T-cell (primary cell): ENCODE data around the gene GPR62. TPM values are rescaled to one million over a fixed set of nuclear protein-coding genes. Genes with fewer than 3 reads are reported as not detected.

Source experiments
- ATAC-seq, 4 experiments: fragments of 200-7000 bp in 3 of 4; fragments of 150-1000 bp in 1 of 4; cut with Tn5 transposase; replicated peaks in 1 of 4; 1 replicate in 3 of 4; 2 replicates in 1 of 4; pipeline ENCODE4 v1.10.0; 2021; ENCODE audit warnings: moderate library complexity in 3 of 4, mild to moderate bottlenecking in 2 of 4, moderate number of reproducible peaks in 1 of 4
- CTCF ChIA-PET, 2 donors: fragments of 300-600 bp; sonication (Branson Sonifier 250); formaldehyde crosslinking; loops; one replicate each; lab custom pipeline; 2022; ENCODE audit warnings: antibody characterized with exemption in 2 of 2; lab: Charles Lee
- POLR2A ChIA-PET, 2 donors: fragments of 300-600 bp; sonication (Branson Sonifier 250); formaldehyde crosslinking; loops; one replicate each; lab custom pipeline; 2022; ENCODE audit warnings: antibody characterized with exemption in 2 of 2; lab: Charles Lee
- DNase-seq, 35 experiments: peaks; one replicate each; pipeline versions ENCODE4 v3.0.0 to v3.0.0-alpha.2; 2013 to 2023
- H3K27ac ChIP-seq: one replicate; pipeline ENCODE4 v1.5.1; 2013; ENCODE audit warnings: low read length
- H3K27me3 ChIP-seq, 2 experiments: replicated peaks in 1 of 2; 1 replicate in 1 of 2; 2 replicates in 1 of 2; pipeline versions ENCODE4 v1.6.1 to v1.7.0; 2013; ENCODE audit warnings: low read length in 1 of 2, mixed read lengths in 1 of 2; ENCODE audit not compliant: control insufficient read depth in 2 of 2, insufficient read depth in 2 of 2; ENCODE audit errors: extremely low read depth in 1 of 2
- H3K36me3 ChIP-seq, 2 donors: 1 replicate in 1 of 2; 2 replicates in 1 of 2; pipeline versions ENCODE4 v1.6.1 to v1.7.0; 2013; ENCODE audit warnings: low read length in 1 of 2; ENCODE audit not compliant: control insufficient read depth in 2 of 2, insufficient read depth in 1 of 2; ENCODE audit errors: extremely low read depth in 1 of 2
- H3K4me1 ChIP-seq, 2 experiments: 1 replicate in 1 of 2; 2 replicates in 1 of 2; pipeline versions ENCODE4 v1.6.1 to v1.7.0; 2013; ENCODE audit warnings: low read length in 2 of 2, mixed read lengths in 1 of 2; ENCODE audit not compliant: insufficient read depth in 2 of 2, control insufficient read depth in 1 of 2; ENCODE audit errors: extremely low read depth in 1 of 2
- H3K4me3 ChIP-seq, 2 donors: 1 replicate in 1 of 2; 2 replicates in 1 of 2; pipeline versions ENCODE4 v1.5.1 to v1.7.0; 2013; ENCODE audit warnings: mild to moderate bottlenecking in 2 of 2, low read length in 1 of 2, moderate library complexity in 1 of 2; ENCODE audit not compliant: control insufficient read depth in 1 of 2; ENCODE audit errors: extremely low read depth in 1 of 2
- H3K9me3 ChIP-seq: 2 replicates; pipeline ENCODE4 v1.7.0; 2013
- H3K27ac Mint-ChIP-seq, 2 donors: one replicate each; pipeline ENCODE4 v1.8.0; 2020 to 2021; ENCODE audit warnings: mild to moderate bottlenecking in 2 of 2, mixed read lengths in 2 of 2
- H3K27me3 Mint-ChIP-seq, 2 donors: one replicate each; pipeline ENCODE4 v1.8.0; 2021 to 2022; ENCODE audit warnings: mixed read lengths in 2 of 2
- H3K36me3 Mint-ChIP-seq: one replicate; pipeline ENCODE4 v1.8.0; 2021; ENCODE audit warnings: mixed read lengths
- H3K4me1 Mint-ChIP-seq, 3 donors: one replicate each; pipeline ENCODE4 v1.8.0; 2020 to 2022; ENCODE audit warnings: mixed read lengths in 3 of 3, mild to moderate bottlenecking in 1 of 3
- H3K4me3 Mint-ChIP-seq, 3 donors: one replicate each; pipeline ENCODE4 v1.8.0; 2020 to 2022; ENCODE audit warnings: mild to moderate bottlenecking in 3 of 3, mixed read lengths in 3 of 3, moderate library complexity in 3 of 3
- H3K9me3 Mint-ChIP-seq, 3 donors: one replicate each; pipeline ENCODE4 v1.8.0; 2020 to 2022; ENCODE audit warnings: mixed read lengths in 3 of 3
- WGBS: methylation state at CpG from one replicate; pipeline ENCODE4 v1.1.5; 2013; ENCODE audit warnings: missing lambda C conversion rate; ENCODE audit not compliant: insufficient coverage; 5-methylcytosine and 5-hydroxymethylcytosine counted together
- total RNA-seq, 35 experiments: library from RNA in 6 of 35; stranded (reverse) in 6 of 35; fragments of 120-200 nt in 1 of 35; gene quantifications; one replicate each; pipeline versions ENCODE4 v1.2.1 to v1.2.4 and lab custom pipeline; 2013 to 2026

The GPR62 gene
- total RNA-seq, 5 donors from 2014 or later (not counting 1 experiment from before 2014, with no cell fraction given): not detected

- peaks cover 11% of the 10 kb centered on the region for H3K36me3 Mint-ChIP-seq
- Histone ChIP-seq H3K9me3 (no peaks in the 10 kb centered on the region), H3K36me3 (no peaks in the 10 kb centered on the region), H3K4me1 (peaks cover 2 to 17% of the 10 kb centered on the region in 2 experiments), H3K27ac (no peak overlapping the region), H3K4me3 (no peak overlapping the region), H3K27me3 (peaks cover 3 to 49% of the 10 kb centered on the region in 2 experiments)
- WGBS: no CpG with 5 or more reads among the region's 1 CpG
- peak overlapping the region in 1 of 3 donors; percentile 57 for H3K4me3 Mint-ChIP-seq
- H3K4me1 Mint-ChIP-seq: peaks cover 5 to 7% (median 6%) of the 10 kb centered on the region in 3 donors
- ChIA-PET CTCF (no interaction called here), POLR2A (no interaction called here)
- ATAC-seq (no peak), DNase-seq (no peak)
- no peak overlapping the region for H3K27ac Mint-ChIP-seq
- H3K9me3 Mint-ChIP-seq: no peaks in the 10 kb centered on the region
- peaks cover 20 to 37% of the 10 kb centered on the region in 2 donors for H3K27me3 Mint-ChIP-seq
Measured at GRCh38 chr3:51954713-51955112, 468 bp upstream of the GPR62 start.

DNA sequence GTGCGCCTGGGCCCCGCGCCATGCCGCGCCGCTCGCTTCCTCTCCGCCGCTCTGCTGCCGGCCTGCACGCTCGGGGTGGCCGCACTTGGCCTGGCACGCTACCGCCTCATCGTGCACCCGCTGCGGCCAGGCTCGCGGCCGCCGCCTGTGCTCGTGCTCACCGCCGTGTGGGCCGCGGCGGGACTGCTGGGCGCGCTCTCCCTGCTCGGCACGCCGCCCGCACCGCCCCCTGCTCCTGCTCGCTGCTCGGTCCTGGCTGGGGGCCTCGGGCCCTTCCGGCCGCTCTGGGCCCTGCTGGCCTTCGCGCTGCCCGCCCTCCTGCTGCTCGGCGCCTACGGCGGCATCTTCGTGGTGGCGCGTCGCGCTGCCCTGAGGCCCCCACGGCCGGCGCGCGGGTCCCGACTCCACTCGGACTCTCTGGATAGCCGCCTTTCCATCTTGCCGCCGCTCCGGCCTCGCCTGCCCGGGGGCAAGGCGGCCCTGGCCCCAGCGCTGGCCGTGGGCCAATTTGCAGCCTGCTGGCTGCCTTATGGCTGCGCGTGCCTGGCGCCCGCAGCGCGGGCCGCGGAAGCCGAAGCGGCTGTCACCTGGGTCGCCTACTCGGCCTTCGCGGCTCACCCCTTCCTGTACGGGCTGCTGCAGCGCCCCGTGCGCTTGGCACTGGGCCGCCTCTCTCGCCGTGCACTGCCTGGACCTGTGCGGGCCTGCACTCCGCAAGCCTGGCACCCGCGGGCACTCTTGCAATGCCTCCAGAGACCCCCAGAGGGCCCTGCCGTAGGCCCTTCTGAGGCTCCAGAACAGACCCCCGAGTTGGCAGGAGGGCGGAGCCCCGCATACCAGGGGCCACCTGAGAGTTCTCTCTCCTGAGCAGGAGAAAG is 951 bp downstream of the GPR62 start:
- ChIA-PET POLR2A (no interaction called here), CTCF (no interaction called here)
- Mint-ChIP-seq H3K4me1 (peaks cover 5 to 7% (median 6%) of the 10 kb centered on the region in 3 donors), H3K4me3 (peak overlapping the region in 2 of 3 donors; percentile 34 to 68), H3K27ac (no peak overlapping the region), H3K36me3 (peaks cover 21% of the 10 kb centered on the region), H3K9me3 (no peaks in the 10 kb centered on the region), H3K27me3 (peaks cover 20 to 37% of the 10 kb centered on the region in 2 donors)
- Histone ChIP-seq H3K27me3 (peaks cover 3 to 55% of the 10 kb centered on the region in 2 experiments), H3K9me3 (no peaks in the 10 kb centered on the region), H3K4me3 (peak overlapping the region; percentile 10 to 62), H3K36me3 (no peaks in the 10 kb centered on the region), H3K27ac (no peak overlapping the region), H3K4me1 (peaks cover 2 to 17% of the 10 kb centered on the region in 2 experiments)
- peak; percentile 75 to 86 (median 80) for ATAC-seq
- 7% methylated on average over 89 of the region's 97 CpGs for WGBS
- DNase-seq: peak in 16 of 35 experiments; percentile 25 to 55 (median 38)

DNA sequence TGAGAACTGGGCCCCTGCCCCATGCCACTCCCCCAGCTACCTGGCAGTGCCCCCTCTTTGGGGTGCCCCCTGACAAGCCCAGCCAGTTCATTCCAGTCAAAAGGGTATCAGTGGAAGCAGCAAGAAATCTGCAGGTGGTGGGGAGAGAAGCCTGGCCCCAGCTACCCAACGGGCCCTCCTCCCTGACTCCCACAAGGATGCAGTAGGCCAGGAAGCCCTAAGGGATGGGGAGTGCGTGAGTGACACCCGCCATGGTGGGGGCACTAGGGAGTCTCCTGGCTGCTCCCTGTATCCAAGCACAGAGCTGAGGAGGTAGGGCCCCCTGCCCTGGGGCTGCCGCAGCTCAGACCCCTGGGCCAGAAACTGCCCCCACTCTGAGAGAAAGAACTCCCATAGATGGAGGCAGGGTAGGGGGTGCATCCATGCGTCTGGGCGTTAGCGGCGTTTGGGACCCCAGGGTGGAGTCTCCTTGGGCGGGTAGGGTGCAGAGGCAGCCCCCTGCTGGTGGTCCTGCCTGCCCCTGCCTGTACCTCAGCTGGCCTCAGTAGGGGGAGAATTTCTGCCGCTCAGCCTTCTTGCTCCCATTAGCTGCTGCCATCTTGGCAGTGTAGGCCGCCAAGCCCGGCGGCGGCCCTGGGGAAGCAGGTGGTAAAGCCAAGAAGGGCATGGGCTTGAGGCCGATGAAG is 2.5 kb downstream of the GPR62 start:
- CTCF ChIA-PET: interaction anchor here in 1 of 2 donors (0.8 kb wide), 1 partner anchor 11 kb away, joined by 3 read pairs; no protein-coding TSS in a partner anchor
- Mint-ChIP-seq H3K36me3 (peaks cover 22% of the 10 kb centered on the region), H3K27ac (no peak overlapping the region), H3K4me3 (no peak overlapping the region), H3K27me3 (peaks cover 16 to 35% of the 10 kb centered on the region in 2 donors), H3K4me1 (peaks cover 5 to 7% (median 6%) of the 10 kb centered on the region in 3 donors), H3K9me3 (no peaks in the 10 kb centered on the region)
- no peaks in the 10 kb centered on the region for H3K36me3 ChIP-seq
- ATAC-seq: no peak
- H3K9me3 ChIP-seq: no peaks in the 10 kb centered on the region
- no peak overlapping the region for H3K4me3 ChIP-seq
- POLR2A ChIA-PET: no interaction called here
- DNase-seq: no peak
- H3K27me3 ChIP-seq: peaks cover 3 to 55% of the 10 kb centered on the region in 2 experiments
- peaks cover 2 to 17% of the 10 kb centered on the region in 2 experiments for H3K4me1 ChIP-seq
- no peak overlapping the region for H3K27ac ChIP-seq
- 95% methylated on average over 11 of the region's 15 CpGs for WGBS

DNA sequence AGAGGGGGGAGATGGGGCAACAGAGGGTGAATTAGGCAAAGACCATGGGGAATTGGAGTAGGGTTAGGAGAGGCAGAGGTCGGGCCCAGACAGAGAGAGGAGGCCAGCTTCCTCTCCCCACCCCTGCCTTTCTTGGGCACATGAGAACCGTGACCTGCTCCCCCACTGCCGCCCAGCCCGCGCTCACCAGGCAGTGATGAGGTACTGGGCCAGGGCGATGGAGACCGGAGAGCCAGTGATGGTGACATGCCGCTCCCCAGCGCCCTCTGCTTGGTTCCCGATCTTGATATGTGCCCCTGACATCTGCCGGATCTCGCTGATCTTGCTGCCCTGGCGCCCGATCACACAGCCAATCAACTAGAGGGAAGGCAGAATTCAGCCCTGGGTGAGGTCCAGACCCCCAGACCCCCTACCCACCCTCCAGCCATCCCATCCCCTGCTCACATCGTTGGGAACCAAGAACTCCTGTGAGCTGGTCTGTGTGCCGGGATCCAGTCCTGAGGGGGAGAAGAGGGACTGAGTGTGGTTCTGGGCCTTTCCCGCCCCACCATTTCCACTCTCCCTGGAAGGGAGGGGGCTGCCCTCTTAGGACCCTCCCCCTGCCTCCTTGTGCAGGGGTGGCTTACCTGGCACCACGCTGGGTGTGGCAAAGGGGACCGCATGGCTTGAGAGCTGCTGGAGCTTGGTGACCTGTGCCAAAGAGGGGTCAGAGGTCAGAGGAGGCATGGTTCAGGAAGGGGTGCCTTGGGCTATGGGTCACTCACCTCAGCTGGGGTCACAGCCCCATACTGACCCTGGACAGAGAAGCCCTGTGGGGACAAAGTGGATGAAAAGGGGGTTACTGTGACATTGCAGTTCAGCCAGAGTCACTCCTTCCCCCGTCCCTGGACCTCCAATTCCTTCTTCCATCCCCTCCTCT is 3.7 kb downstream of the GPR62 start:
- DNase-seq (no peak), ATAC-seq (no peak)
- Histone ChIP-seq H3K4me3 (no peak overlapping the region), H3K27ac (no peak overlapping the region), H3K9me3 (no peaks in the 10 kb centered on the region), H3K36me3 (no peaks in the 10 kb centered on the region), H3K4me1 (peaks cover 2 to 17% of the 10 kb centered on the region in 2 experiments), H3K27me3 (peaks cover 3 to 54% of the 10 kb centered on the region in 2 experiments)
- POLR2A ChIA-PET: no interaction called here
- CTCF ChIA-PET: no interaction called here
- Mint-ChIP-seq H3K27ac (no peak overlapping the region), H3K36me3 (peaks cover 22% of the 10 kb centered on the region), H3K27me3 (peaks cover 6 to 27% of the 10 kb centered on the region in 2 donors), H3K9me3 (no peaks in the 10 kb centered on the region), H3K4me1 (peaks cover 5 to 7% (median 6%) of the 10 kb centered on the region in 3 donors), H3K4me3 (no peak overlapping the region)
- WGBS: 98% methylated on average over 7 of the region's 20 CpGs

DNA sequence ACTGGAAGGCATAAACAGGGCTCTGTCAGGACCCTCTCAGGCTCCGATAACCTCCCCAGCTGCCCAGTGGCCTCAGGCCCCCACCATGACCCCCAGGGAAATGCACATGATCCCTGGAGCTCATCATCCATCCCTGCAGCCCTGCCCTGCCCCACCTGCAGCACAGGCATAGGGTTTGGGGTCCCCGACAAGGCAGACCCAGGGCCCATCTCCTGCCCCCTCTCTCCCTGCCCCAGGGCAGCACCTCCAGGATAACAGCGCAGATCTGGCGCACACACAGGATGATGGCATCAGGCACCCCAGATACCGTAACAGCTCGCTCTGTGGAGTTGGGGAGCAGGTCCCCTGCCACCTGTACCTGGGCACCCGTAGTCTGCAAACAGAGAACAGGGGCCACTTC is 4.5 kb downstream of the GPR62 start:
- CTCF ChIA-PET: no interaction called here

More for the DNA sequence above, 4.5 kb downstream of the GPR62 start:
- Histone ChIP-seq H3K36me3 (no peaks in the 10 kb centered on the region), H3K27ac (no peak overlapping the region), H3K9me3 (no peaks in the 10 kb centered on the region), H3K27me3 (peaks cover 3 to 47% of the 10 kb centered on the region in 2 experiments), H3K4me3 (no peak overlapping the region), H3K4me1 (peaks cover 2 to 20% of the 10 kb centered on the region in 2 experiments)
- Mint-ChIP-seq H3K27me3 (peaks cover 0 to 20% of the 10 kb centered on the region in 2 donors), H3K4me3 (no peak overlapping the region), H3K27ac (no peak overlapping the region), H3K9me3 (no peaks in the 10 kb centered on the region), H3K4me1 (peaks cover 6 to 7% (median 7%) of the 10 kb centered on the region in 3 donors), H3K36me3 (peaks cover 22% of the 10 kb centered on the region)
- POLR2A ChIA-PET: no interaction called here
- DNase-seq (no peak), ATAC-seq (no peak)
- WGBS: 97% methylated on average over 7 of the region's 7 CpGs
